GM12878 (cell line): ENCODE measurements around the gene TTYH3. TPM values are rescaled to one million over a fixed set of nuclear protein-coding genes. Genes with fewer than 3 reads are reported as not detected.

Experiments
- ATAC-seq: fragments of 200-7000 bp; cut with Tn5 transposase; 3 replicates; pipeline ENCODE4 v1.9.1; 2020; ENCODE audit warnings: mild to moderate bottlenecking, moderate library complexity
- BruUV-seq: library from RNA; stranded (reverse); fragments of 400-500 nt; replicated peaks from 2 replicates; lab custom pipeline; 2021; lab: Mats Ljungman, UMichigan
- CTCF ChIA-PET: fragments of 300-600 bp; sonication (Branson Sonifier 250); formaldehyde crosslinking; extraction: SDS; loops from one replicate; lab custom pipeline; 2021; ENCODE audit warnings: inconsistent platforms; lab: Yijun Ruan, JAX
- POLR2A ChIA-PET: fragments of 350-600 bp; formaldehyde crosslinking; extraction: SDS; loops from one replicate; lab custom pipeline; 2021; ENCODE audit warnings: inconsistent platforms; lab: Charles Lee
- RAD21 ChIA-PET: fragments of 300-600 bp; sonication (Branson Sonifier 250); formaldehyde crosslinking; loops from one replicate; lab custom pipeline; 2023; ENCODE audit warnings: antibody characterized with exemption; ENCODE audit not compliant: unreplicated experiment; lab: Charles Lee
- SMC1A ChIA-PET: fragments of 300-600 bp; sonication (Branson Sonifier 250); formaldehyde crosslinking; loops from one replicate; lab custom pipeline; 2023; ENCODE audit not compliant: unreplicated experiment, uncharacterized antibody; lab: Charles Lee
- DNase-seq: peaks from one replicate; pipeline ENCODE4 v3.0.0-alpha.2; 2011; ENCODE audit warnings: low read depth, low spot score
- FAIRE-seq: peaks from 3 replicates; lab custom pipeline; 2011; peaks lifted over from hg19 to GRCh38; lab: Jason Lieb, UNC
- H2AFZ ChIP-seq: 2 replicates; pipeline ENCODE4 v1.6.0; 2011; ENCODE audit warnings: low read depth, low read length, control low read depth; ENCODE audit not compliant: control insufficient read depth
- H3K27ac ChIP-seq: 2 replicates; pipeline ENCODE4 v1.5.1; 2011; ENCODE audit warnings: control low read depth; ENCODE audit not compliant: control insufficient read depth, insufficient read depth
- H3K27me3 ChIP-seq, 2 experiments: replicated peaks in 1 of 2; 2 replicates each; pipeline versions ENCODE4 v1.6.0 to v1.6.1; 2011; ENCODE audit warnings: low read length in 1 of 2; ENCODE audit not compliant: control insufficient read depth in 2 of 2, insufficient read depth in 2 of 2
- H3K36me3 ChIP-seq, 2 experiments: 2 replicates each; pipeline ENCODE4 v1.5.1; 2011; ENCODE audit warnings: low read length in 1 of 2; ENCODE audit not compliant: control insufficient read depth in 2 of 2, insufficient read depth in 2 of 2
- H3K4me1 ChIP-seq: 2 replicates; pipeline ENCODE4 v1.6.1; 2011; ENCODE audit warnings: mild to moderate bottlenecking, low read length, moderate library complexity, mixed read lengths; ENCODE audit not compliant: control insufficient read depth, insufficient read depth
- H3K4me2 ChIP-seq: 2 replicates; pipeline ENCODE4 v1.6.0; 2011; ENCODE audit warnings: control low read depth; ENCODE audit not compliant: control insufficient read depth, insufficient read depth
- H3K4me3 ChIP-seq: fragments of 200-600 bp; sonication (generic); 2 replicates; pipeline ENCODE4 v1.5.1; 2016
- H3K79me2 ChIP-seq: 2 replicates; pipeline ENCODE4 v1.6.0; 2011; ENCODE audit warnings: low read length; ENCODE audit not compliant: control insufficient read depth, insufficient read depth
- H3K9ac ChIP-seq: 2 replicates; pipeline ENCODE4 v1.8.0; 2011; ENCODE audit warnings: low read length, control low read depth, mixed read lengths; ENCODE audit not compliant: control insufficient read depth, insufficient read depth
- H3K9me3 ChIP-seq: replicated peaks from 3 replicates; pipeline ENCODE4 v1.5.1; 2011; ENCODE audit warnings: mild to moderate bottlenecking, low read length; ENCODE audit not compliant: control insufficient read depth, insufficient read depth
- H4K20me1 ChIP-seq: 2 replicates; pipeline ENCODE4 v1.6.0; 2011; ENCODE audit not compliant: control insufficient read depth, insufficient read depth
- ATF3 ChIP-seq: IDR thresholded peaks from 2 replicates; pipeline ENCODE4 v1.6.1; 2011; ENCODE audit warnings: low read depth, mild to moderate bottlenecking, low read length, moderate library complexity, borderline replicate concordance; ENCODE audit errors: extremely low read depth
- IRF5 ChIP-seq: fragments of 450-650 bp; IDR thresholded peaks from 2 replicates; pipeline ENCODE4 v1.6.1; 2017; ENCODE audit warnings: borderline replicate concordance
- JUND ChIP-seq: IDR thresholded peaks from 2 replicates; pipeline ENCODE4 v1.6.1; 2012; ENCODE audit warnings: low read depth, mild to moderate bottlenecking, low read length, improper control_type of control experiment, moderate library complexity
- KLF5 ChIP-seq: fragments of 450-650 bp; IDR thresholded peaks from 2 replicates; pipeline ENCODE4 v1.6.1; 2014; ENCODE audit warnings: mild to moderate bottlenecking; ENCODE audit not compliant: partially characterized antibody
- LARP7 ChIP-seq: fragments of 450-650 bp; IDR thresholded peaks from 2 replicates; pipeline ENCODE4 v1.6.1; 2017; ENCODE audit warnings: mild to moderate bottlenecking
- MEF2B ChIP-seq: fragments of 450-650 bp; IDR thresholded peaks from 2 replicates; pipeline ENCODE4 v1.6.1; 2018; ENCODE audit warnings: mild to moderate bottlenecking, moderate library complexity; ENCODE audit not compliant: partially characterized antibody, poor library complexity, severe bottlenecking
- MLLT1 ChIP-seq: fragments of 450-650 bp; IDR thresholded peaks from 2 replicates; pipeline ENCODE4 v1.6.1; 2016; ENCODE audit warnings: mild to moderate bottlenecking
- MYB ChIP-seq: fragments of 150-350 bp; IDR thresholded peaks from 2 replicates; pipeline ENCODE4 v1.6.1; 2014; ENCODE audit warnings: mild to moderate bottlenecking, low read depth, low read length, borderline replicate concordance
- POLR2AphosphoS2 ChIP-seq: IDR thresholded peaks from 2 replicates; pipeline ENCODE4 v1.6.1; 2011; ENCODE audit warnings: low read depth, mild to moderate bottlenecking, low read length, improper control_type of control experiment, moderate library complexity
- ZBTB4 ChIP-seq: fragments of 450-650 bp; formaldehyde crosslinking; IDR thresholded peaks from 2 replicates; pipeline ENCODE4 v1.4.0; 2022; ENCODE audit warnings: mild to moderate bottlenecking, moderate library complexity
- ZNF207 ChIP-seq: fragments of 450-650 bp; IDR thresholded peaks from 2 replicates; pipeline ENCODE4 v1.6.1; 2014; ENCODE audit warnings: antibody characterized with exemption, mild to moderate bottlenecking, borderline replicate concordance
- WGBS: methylation state at CpG from one replicate; pipeline ENCODE4 v1.1.6; 2016; ENCODE audit warnings: low lambda C conversion rate; ENCODE audit not compliant: insufficient replicate concordance, insufficient coverage; ENCODE audit errors: missing lambda C conversion rate; 5-methylcytosine and 5-hydroxymethylcytosine counted together
- in situ Hi-C: fragments of 300-500 bp; cut with MboI; formaldehyde crosslinking; loops from 9 replicates; pipeline ENCODE4 v1.14.3; 2018; ENCODE audit warnings: mixed read lengths
- intact Hi-C: fragments of 100-400 bp; cut with micrococcal nuclease; formaldehyde crosslinking; loops from one replicate; pipeline ENCODE4 v1.14.2; 2022; ENCODE audit not compliant: unreplicated experiment
- polyA plus RNA-seq, 11 experiments: library from polyadenylated mRNA; depleted of rRNA in 4 of 11; unstranded in 6 of 11; stranded (reverse) in 5 of 11; fragments of >200 nt; fragmentation: Nextera tagmentation in 4 of 11; fragmentation: Illumina TruSeq in 1 of 11; extraction: Ambion mirVana in 4 of 11; extraction: Trizol in 1 of 11; gene quantifications; 1 replicate in 1 of 11; 2 replicates in 10 of 11; pipeline versions ENCODE4 v1.2.1 to v1.2.3, GENCODE V29; 2011 to 2016; ENCODE audit warnings: inconsistent platforms in 2 of 11, missing spikeins in 2 of 11, low read depth in 1 of 11
- total RNA-seq, 4 experiments: library from RNA; depleted of rRNA in 3 of 4; stranded (reverse); fragments of >200 nt in 3 of 4; fragmentation: Illumina TruSeq in 1 of 4; extraction: Trizol in 1 of 4; gene quantifications; 2 replicates each; pipeline versions ENCODE4 v1.2.1 to v1.2.3, GENCODE V29; 2013 to 2021
- TF ChIP-seq, protein P1 (sequence below): fragments of 450-650 bp; IDR thresholded peaks from 2 replicates; pipeline ENCODE4 v1.6.1; 2018; ENCODE audit warnings: borderline replicate concordance, mild to moderate bottlenecking; ENCODE audit not compliant: partially characterized antibody

Gene TTYH3
- total and polyA plus RNA-seq, 10 of the 15 experiments (the other 5 are each of a cell fraction or from before 2014, with no cell fraction given) = 0.79 to 71.4 (median 10.5) TPM

DNA sequence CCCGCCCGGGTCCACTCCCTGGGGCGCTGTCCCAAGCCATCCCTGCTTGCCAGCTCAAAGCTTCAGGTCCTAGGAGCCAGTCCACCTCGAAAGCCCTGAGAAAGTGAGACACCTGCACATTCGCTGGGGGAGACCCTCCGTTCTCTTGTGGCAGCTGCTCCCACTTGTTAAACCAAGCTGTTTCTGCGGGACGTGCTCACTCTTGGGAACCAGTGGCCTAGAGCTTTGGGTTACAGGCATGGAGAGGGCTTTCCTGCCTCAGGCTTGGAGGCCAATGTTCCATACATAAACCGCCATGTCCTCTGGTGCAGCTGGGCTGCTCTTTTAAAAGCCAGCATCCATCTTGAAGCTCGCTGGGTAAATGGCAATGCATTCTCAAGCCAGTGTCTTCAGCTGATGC is 19.9 kb upstream of the TTYH3 start:
- no peak for ATAC-seq
- H3K9me3 ChIP-seq = no peaks in the 10 kb centered on the region
- SMC1A ChIA-PET = interaction anchor here (1.2 kb wide), 1 partner anchor 45 kb away, joined by 3 read pairs; no protein-coding TSS in a partner anchor
- no peak overlapping the region for H3K4me3 ChIP-seq
- H3K36me3 ChIP-seq = no peaks in the 10 kb centered on the region
- intact Hi-C loops (no loop called here), in situ Hi-C loops (no loop called here)
- FAIRE-seq = no peak
- RAD21 ChIA-PET = no interaction called here
- H3K27ac ChIP-seq = no peak overlapping the region
- no peaks in the 10 kb centered on the region for H3K27me3 ChIP-seq
- H3K4me1 ChIP-seq = peaks cover 10% of the 10 kb centered on the region
- H3K79me2 ChIP-seq = no peaks in the 10 kb centered on the region
- no peak overlapping the region for H3K4me2 ChIP-seq
- H4K20me1 ChIP-seq = no peaks in the 10 kb centered on the region
- DNase-seq = no peak
- POLR2A ChIA-PET = interaction anchor here (0.6 kb wide), 1 partner anchor 68 kb away, joined by 3 read pairs; no protein-coding TSS in a partner anchor
- TF ChIP-seq KLF5 (no peak), POLR2AphosphoS2 (no peak), IRF5 (no peak), MYB (no peak), ZBTB4 (CRISPR knock-in tag) (no peak), MLLT1 (no peak), MEF2B (no peak), ATF3 (no peak), ZNF207 (no peak), LARP7 (no peak), JUND (no peak)
- TF ChIP-seq, protein P1, sequence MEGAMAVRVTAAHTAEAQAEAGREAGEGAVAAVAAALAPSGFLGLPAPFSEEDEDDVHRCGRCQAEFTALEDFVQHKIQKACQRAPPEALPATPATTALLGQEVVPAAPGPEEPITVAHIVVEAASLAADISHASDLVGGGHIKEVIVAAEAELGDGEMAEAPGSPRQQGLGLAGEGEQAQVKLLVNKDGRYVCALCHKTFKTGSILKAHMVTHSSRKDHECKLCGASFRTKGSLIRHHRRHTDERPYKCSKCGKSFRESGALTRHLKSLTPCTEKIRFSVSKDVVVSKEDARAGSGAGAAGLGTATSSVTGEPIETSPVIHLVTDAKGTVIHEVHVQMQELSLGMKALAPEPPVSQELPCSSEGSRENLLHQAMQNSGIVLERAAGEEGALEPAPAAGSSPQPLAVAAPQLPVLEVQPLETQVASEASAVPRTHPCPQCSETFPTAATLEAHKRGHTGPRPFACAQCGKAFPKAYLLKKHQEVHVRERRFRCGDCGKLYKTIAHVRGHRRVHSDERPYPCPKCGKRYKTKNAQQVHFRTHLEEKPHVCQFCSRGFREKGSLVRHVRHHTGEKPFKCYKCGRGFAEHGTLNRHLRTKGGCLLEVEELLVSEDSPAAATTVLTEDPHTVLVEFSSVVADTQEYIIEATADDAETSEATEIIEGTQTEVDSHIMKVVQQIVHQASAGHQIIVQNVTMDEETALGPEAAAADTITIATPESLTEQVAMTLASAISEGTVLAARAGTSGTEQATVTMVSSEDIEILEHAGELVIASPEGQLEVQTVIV = no peak
- 70% methylated on average over 10 of the region's 10 CpGs for WGBS
- H2AFZ ChIP-seq = no peak overlapping the region
- CTCF ChIA-PET = interaction anchor here (1.4 to 1.8 kb wide), 2 partner anchors 44 to 143 kb away, joined by 4 to 6 read pairs; no protein-coding TSS in a partner anchor
- no TSS peak for BruUV-seq
- H3K9ac ChIP-seq = no peak overlapping the region
